ENCODE results near the gene FUT2.

FUT2 gene

DNA sequence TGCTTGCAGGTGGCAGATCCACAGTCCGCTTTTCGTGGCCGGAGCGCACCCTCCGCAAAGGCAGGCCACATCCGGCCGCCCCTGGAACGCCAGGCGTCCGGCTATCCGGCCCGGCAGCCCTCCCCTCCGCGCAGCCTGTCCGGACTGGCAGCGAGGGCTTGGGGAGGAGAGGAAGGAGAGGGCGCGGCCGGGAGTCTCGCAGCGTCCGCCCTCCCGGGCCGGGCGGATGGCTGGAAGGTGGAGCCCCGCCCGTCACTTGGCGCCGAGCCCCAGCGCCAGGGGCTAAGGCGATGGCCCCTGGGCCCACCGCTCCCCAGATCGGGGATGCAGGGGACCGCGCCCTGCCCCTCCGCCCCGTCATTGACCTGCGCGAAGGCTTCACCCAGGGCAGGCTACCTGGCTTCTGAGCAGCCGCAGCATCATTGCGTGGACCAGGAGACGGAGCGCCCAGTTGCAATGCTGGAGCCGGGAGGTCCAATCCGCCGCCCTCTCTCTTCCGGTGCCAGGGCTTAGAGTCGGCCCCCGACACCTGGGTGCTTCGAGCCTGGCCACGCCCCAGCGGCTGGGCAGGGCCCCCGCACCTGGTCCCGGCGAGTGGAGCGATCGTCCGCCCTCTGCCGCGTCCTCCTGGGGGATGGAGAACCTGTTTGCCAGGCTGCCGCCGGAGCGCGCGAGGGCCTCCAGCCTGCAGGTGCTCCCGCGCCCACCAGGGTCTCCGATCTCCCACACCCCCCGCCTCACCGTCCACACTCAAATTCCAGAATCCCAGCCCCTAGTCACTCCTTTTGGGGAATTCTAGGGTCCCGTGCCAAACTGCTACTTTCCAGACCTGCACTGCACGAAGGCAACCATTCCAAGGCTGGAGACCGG is 57.0 kb downstream of the FUT2 start, which contains the start of gene FUT1:
Gene FUT1 (minus strand): TSS at position 146 of the 870 bp plus-strand sequence. CDS start 1,360 bp downstream, outside the sequence.
- peak in 1 of 2 donors; percentile 21 for DNase-seq

DNA sequence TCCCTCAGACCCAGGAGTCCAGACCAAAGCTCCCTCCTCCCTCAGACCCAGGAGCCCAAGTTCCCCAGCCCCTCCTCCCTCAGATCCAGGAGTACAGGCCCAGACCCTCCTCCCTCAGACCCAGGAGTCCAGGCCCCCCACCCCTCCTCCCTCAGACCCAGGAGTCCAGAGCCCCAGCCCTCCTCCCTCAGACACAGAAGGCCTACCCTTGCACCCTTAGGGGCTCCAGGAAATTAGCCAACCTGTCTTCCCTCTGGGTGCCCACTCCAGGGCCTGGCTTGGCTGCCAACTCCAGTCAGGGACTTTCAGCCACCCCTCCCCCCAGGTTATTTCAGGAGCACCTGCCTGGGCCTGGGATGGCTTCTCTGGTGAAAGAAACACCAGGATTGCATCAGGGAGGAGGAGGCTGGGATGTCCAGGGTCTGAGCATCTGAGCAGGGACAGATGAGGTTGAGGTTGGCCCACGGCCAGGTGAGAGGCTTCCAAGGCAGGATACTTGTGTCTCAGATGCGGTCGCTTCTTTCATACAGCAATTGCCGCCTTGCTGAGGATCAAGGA is 59.4 kb downstream of the FUT2 start, which contains the start of gene FGF21:
Gene FGF21 (plus strand): TSS at position 441 of the 558 bp plus-strand sequence. CDS start 713 bp downstream, outside the sequence.
- DNase-seq, result no peak
